GM12878 (cell line): ENCODE measurements around the gene LCN9. TPM values are rescaled to one million over a fixed set of nuclear protein-coding genes. Genes with fewer than 3 reads are reported as not detected.

Experiments used
- ATAC-seq: fragments of 200-7000 bp; cut with Tn5 transposase; 3 replicates; pipeline ENCODE4 v1.9.1; 2020; ENCODE audit warnings: mild to moderate bottlenecking, moderate library complexity
- BruUV-seq: library from RNA; stranded (reverse); fragments of 400-500 nt; replicated peaks from 2 replicates; lab custom pipeline; 2021; lab: Mats Ljungman, UMichigan
- CTCF ChIA-PET: fragments of 300-600 bp; sonication (Branson Sonifier 250); formaldehyde crosslinking; extraction: SDS; loops from one replicate; lab custom pipeline; 2021; ENCODE audit warnings: inconsistent platforms; lab: Yijun Ruan, JAX
- POLR2A ChIA-PET: fragments of 350-600 bp; formaldehyde crosslinking; extraction: SDS; loops from one replicate; lab custom pipeline; 2021; ENCODE audit warnings: inconsistent platforms; lab: Charles Lee
- RAD21 ChIA-PET: fragments of 300-600 bp; sonication (Branson Sonifier 250); formaldehyde crosslinking; loops from one replicate; lab custom pipeline; 2023; ENCODE audit warnings: antibody characterized with exemption; ENCODE audit not compliant: unreplicated experiment; lab: Charles Lee
- SMC1A ChIA-PET: fragments of 300-600 bp; sonication (Branson Sonifier 250); formaldehyde crosslinking; loops from one replicate; lab custom pipeline; 2023; ENCODE audit not compliant: unreplicated experiment, uncharacterized antibody; lab: Charles Lee
- DNase-seq: peaks from one replicate; pipeline ENCODE4 v3.0.0-alpha.2; 2011; ENCODE audit warnings: low read depth, low spot score
- FAIRE-seq: peaks from 3 replicates; lab custom pipeline; 2011; peaks lifted over from hg19 to GRCh38; lab: Jason Lieb, UNC
- H2AFZ ChIP-seq: 2 replicates; pipeline ENCODE4 v1.6.0; 2011; ENCODE audit warnings: low read depth, low read length, control low read depth; ENCODE audit not compliant: control insufficient read depth
- H3K27ac ChIP-seq: 2 replicates; pipeline ENCODE4 v1.5.1; 2011; ENCODE audit warnings: control low read depth; ENCODE audit not compliant: control insufficient read depth, insufficient read depth
- H3K27me3 ChIP-seq, 2 experiments: replicated peaks in 1 of 2; 2 replicates each; pipeline versions ENCODE4 v1.6.0 to v1.6.1; 2011; ENCODE audit warnings: low read length in 1 of 2; ENCODE audit not compliant: control insufficient read depth in 2 of 2, insufficient read depth in 2 of 2
- H3K36me3 ChIP-seq, 2 experiments: 2 replicates each; pipeline ENCODE4 v1.5.1; 2011; ENCODE audit warnings: low read length in 1 of 2; ENCODE audit not compliant: control insufficient read depth in 2 of 2, insufficient read depth in 2 of 2
- H3K4me1 ChIP-seq: 2 replicates; pipeline ENCODE4 v1.6.1; 2011; ENCODE audit warnings: mild to moderate bottlenecking, low read length, moderate library complexity, mixed read lengths; ENCODE audit not compliant: control insufficient read depth, insufficient read depth
- H3K4me2 ChIP-seq: 2 replicates; pipeline ENCODE4 v1.6.0; 2011; ENCODE audit warnings: control low read depth; ENCODE audit not compliant: control insufficient read depth, insufficient read depth
- H3K4me3 ChIP-seq: fragments of 200-600 bp; sonication (generic); 2 replicates; pipeline ENCODE4 v1.5.1; 2016
- H3K79me2 ChIP-seq: 2 replicates; pipeline ENCODE4 v1.6.0; 2011; ENCODE audit warnings: low read length; ENCODE audit not compliant: control insufficient read depth, insufficient read depth
- H3K9ac ChIP-seq: 2 replicates; pipeline ENCODE4 v1.8.0; 2011; ENCODE audit warnings: low read length, control low read depth, mixed read lengths; ENCODE audit not compliant: control insufficient read depth, insufficient read depth
- H3K9me3 ChIP-seq: replicated peaks from 3 replicates; pipeline ENCODE4 v1.5.1; 2011; ENCODE audit warnings: mild to moderate bottlenecking, low read length; ENCODE audit not compliant: control insufficient read depth, insufficient read depth
- H4K20me1 ChIP-seq: 2 replicates; pipeline ENCODE4 v1.6.0; 2011; ENCODE audit not compliant: control insufficient read depth, insufficient read depth
- CBFB ChIP-seq: IDR thresholded peaks from 2 replicates; pipeline ENCODE4 v1.6.1; 2016; ENCODE audit warnings: antibody characterized with exemption, low read depth
- CEBPB ChIP-seq, 2 experiments: fragments of 150-350 bp in 1 of 2; IDR thresholded peaks; 2 replicates each; pipeline ENCODE4 v1.6.1; 2012 to 2014; ENCODE audit warnings: low read depth in 2 of 2, low read length in 2 of 2, borderline replicate concordance in 1 of 2, inconsistent platforms in 1 of 2
- CHD4 ChIP-seq: fragments of 200-600 bp; sonication (generic); IDR thresholded peaks from 2 replicates; pipeline ENCODE4 v1.6.1; 2016; ENCODE audit warnings: mild to moderate bottlenecking
- HDGF ChIP-seq: fragments of 450-650 bp; IDR thresholded peaks from 2 replicates; pipeline ENCODE4 v1.6.1; 2016; ENCODE audit warnings: antibody characterized with exemption
- JUND ChIP-seq: IDR thresholded peaks from 2 replicates; pipeline ENCODE4 v1.6.1; 2012; ENCODE audit warnings: low read depth, mild to moderate bottlenecking, low read length, improper control_type of control experiment, moderate library complexity
- KAT2A ChIP-seq: conservative IDR thresholded peaks from 2 replicates; pipeline ENCODE4 v1.6.1; 2011; ENCODE audit warnings: low read depth, low read length; ENCODE audit not compliant: control insufficient read depth
- LARP7 ChIP-seq: fragments of 450-650 bp; IDR thresholded peaks from 2 replicates; pipeline ENCODE4 v1.6.1; 2017; ENCODE audit warnings: mild to moderate bottlenecking
- NFXL1 ChIP-seq: fragments of 450-650 bp; IDR thresholded peaks from 2 replicates; pipeline ENCODE4 v1.6.1; 2017; ENCODE audit warnings: antibody characterized with exemption, mild to moderate bottlenecking, borderline replicate concordance
- NR2F1 ChIP-seq: fragments of 450-650 bp; conservative IDR thresholded peaks from 2 replicates; pipeline ENCODE4 v1.6.1; 2017; ENCODE audit warnings: mild to moderate bottlenecking
- POLR2A ChIP-seq: IDR thresholded peaks from 2 replicates; pipeline ENCODE4 v1.6.1; 2011; ENCODE audit warnings: low read depth, mild to moderate bottlenecking, low read length
- RB1 ChIP-seq: fragments of 450-650 bp; formaldehyde crosslinking; IDR thresholded peaks from 2 replicates; pipeline ENCODE4 v1.6.1; 2017; ENCODE audit warnings: mild to moderate bottlenecking, borderline replicate concordance
- RFX5 ChIP-seq: IDR thresholded peaks from 2 replicates; pipeline ENCODE4 v1.6.1; 2011; ENCODE audit warnings: low read depth, low read length, improper control_type of control experiment
- SIX5 ChIP-seq: IDR thresholded peaks from 2 replicates; pipeline ENCODE4 v1.6.1; 2011; ENCODE audit warnings: mild to moderate bottlenecking, low read depth, low read length, moderate library complexity; ENCODE audit not compliant: severe bottlenecking
- SMC3 ChIP-seq: IDR thresholded peaks from 2 replicates; pipeline ENCODE4 v1.6.1; 2011; ENCODE audit warnings: low read length, improper control_type of control experiment, borderline replicate concordance
- STAT1 ChIP-seq: fragments of 450-650 bp; conservative IDR thresholded peaks from 2 replicates; pipeline ENCODE4 v1.6.1; 2014; ENCODE audit warnings: antibody characterized with exemption, mild to moderate bottlenecking
- ZNF274 ChIP-seq: IDR thresholded peaks from one replicate; pipeline ENCODE4 v1.8.0; 2011; ENCODE audit not compliant: insufficient read length, insufficient read depth
- WGBS: methylation state at CpG from one replicate; pipeline ENCODE4 v1.1.6; 2016; ENCODE audit warnings: low lambda C conversion rate; ENCODE audit not compliant: insufficient replicate concordance, insufficient coverage; ENCODE audit errors: missing lambda C conversion rate; 5-methylcytosine and 5-hydroxymethylcytosine counted together
- in situ Hi-C: fragments of 300-500 bp; cut with MboI; formaldehyde crosslinking; loops from 9 replicates; pipeline ENCODE4 v1.14.3; 2018; ENCODE audit warnings: mixed read lengths
- intact Hi-C: fragments of 100-400 bp; cut with micrococcal nuclease; formaldehyde crosslinking; loops from one replicate; pipeline ENCODE4 v1.14.2; 2022; ENCODE audit not compliant: unreplicated experiment
- polyA plus RNA-seq, 11 experiments: library from polyadenylated mRNA; depleted of rRNA in 4 of 11; unstranded in 6 of 11; stranded (reverse) in 5 of 11; fragments of >200 nt; fragmentation: Nextera tagmentation in 4 of 11; fragmentation: Illumina TruSeq in 1 of 11; extraction: Ambion mirVana in 4 of 11; extraction: Trizol in 1 of 11; gene quantifications; 1 replicate in 1 of 11; 2 replicates in 10 of 11; pipeline versions ENCODE4 v1.2.1 to v1.2.3, GENCODE V29; 2011 to 2016; ENCODE audit warnings: inconsistent platforms in 2 of 11, missing spikeins in 2 of 11, low read depth in 1 of 11
- total RNA-seq, 4 experiments: library from RNA; depleted of rRNA in 3 of 4; stranded (reverse); fragments of >200 nt in 3 of 4; fragmentation: Illumina TruSeq in 1 of 4; extraction: Trizol in 1 of 4; gene quantifications; 2 replicates each; pipeline versions ENCODE4 v1.2.1 to v1.2.3, GENCODE V29; 2013 to 2021
- TF ChIP-seq, protein P1 (sequence below): IDR thresholded peaks from 2 replicates; pipeline ENCODE4 v1.6.1; 2012; ENCODE audit warnings: low read depth, low read length, improper control_type of control experiment
- TF ChIP-seq, protein P2 (sequence below): IDR thresholded peaks from 2 replicates; pipeline ENCODE4 v1.6.1; 2012; ENCODE audit warnings: improper control_type of control experiment, low read depth, low read length; ENCODE audit not compliant: insufficient replicate concordance

Gene LCN9
- total and polyA plus RNA-seq, 10 of the 15 experiments (the other 5 are each of a cell fraction or from before 2014, with no cell fraction given): not detected

- ATAC-seq: no peak
- intact Hi-C loops: no loop called here
These were observed 38.8 kb upstream of the LCN9 start for GRCh38 chr9:135624282-135624681.

DNA sequence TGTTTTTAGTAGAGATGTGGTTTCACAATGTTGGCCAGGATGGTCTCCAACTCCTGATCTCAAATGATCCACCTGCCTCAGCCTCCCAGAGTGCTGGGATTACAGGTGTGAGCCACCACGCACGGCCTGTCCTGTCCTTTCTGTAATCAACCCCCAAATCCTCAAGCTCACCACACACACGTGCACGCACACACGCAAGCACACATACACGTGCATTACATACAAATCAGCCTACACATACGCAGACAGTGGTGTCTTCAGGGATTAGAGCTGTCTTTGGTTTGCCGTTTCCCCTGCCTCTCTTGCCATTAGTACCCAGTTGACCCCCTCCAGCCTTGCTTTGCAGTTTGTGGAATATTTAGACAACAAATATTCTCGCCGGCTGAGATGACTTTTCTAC is 30.3 kb upstream of the LCN9 start:
- no TSS peak for BruUV-seq
- Histone ChIP-seq H2AFZ (no peak overlapping the region), H3K4me1 (no peaks in the 10 kb centered on the region), H4K20me1 (no peaks in the 10 kb centered on the region), H3K79me2 (no peaks in the 10 kb centered on the region), H3K27me3 (no peaks in the 10 kb centered on the region), H3K27ac (no peak overlapping the region), H3K9ac (no peak overlapping the region), H3K9me3 (no peaks in the 10 kb centered on the region), H3K36me3 (no peaks in the 10 kb centered on the region), H3K4me2 (no peak overlapping the region), H3K4me3 (no peak overlapping the region)
- WGBS: 44% methylated on average over 10 of the region's 10 CpGs
- ATAC-seq: no peak
- no peak for DNase-seq
- in situ Hi-C loops (no loop called here), intact Hi-C loops (no loop called here)
- no peak for FAIRE-seq
- ChIA-PET SMC1A (no interaction called here), CTCF (no interaction called here), RAD21 (no interaction called here), POLR2A (no interaction called here)
- TF ChIP-seq NR2F1: no peak
- TF ChIP-seq HDGF: no peak
- TF ChIP-seq, protein P1, sequence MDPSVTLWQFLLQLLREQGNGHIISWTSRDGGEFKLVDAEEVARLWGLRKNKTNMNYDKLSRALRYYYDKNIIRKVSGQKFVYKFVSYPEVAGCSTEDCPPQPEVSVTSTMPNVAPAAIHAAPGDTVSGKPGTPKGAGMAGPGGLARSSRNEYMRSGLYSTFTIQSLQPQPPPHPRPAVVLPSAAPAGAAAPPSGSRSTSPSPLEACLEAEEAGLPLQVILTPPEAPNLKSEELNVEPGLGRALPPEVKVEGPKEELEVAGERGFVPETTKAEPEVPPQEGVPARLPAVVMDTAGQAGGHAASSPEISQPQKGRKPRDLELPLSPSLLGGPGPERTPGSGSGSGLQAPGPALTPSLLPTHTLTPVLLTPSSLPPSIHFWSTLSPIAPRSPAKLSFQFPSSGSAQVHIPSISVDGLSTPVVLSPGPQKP: no peak
- no peak for TF ChIP-seq SMC3
- TF ChIP-seq JUND: no peak
- TF ChIP-seq SIX5: no peak
- no peak for TF ChIP-seq CBFB
- no peak for TF ChIP-seq CHD4
- TF ChIP-seq, protein P2, sequence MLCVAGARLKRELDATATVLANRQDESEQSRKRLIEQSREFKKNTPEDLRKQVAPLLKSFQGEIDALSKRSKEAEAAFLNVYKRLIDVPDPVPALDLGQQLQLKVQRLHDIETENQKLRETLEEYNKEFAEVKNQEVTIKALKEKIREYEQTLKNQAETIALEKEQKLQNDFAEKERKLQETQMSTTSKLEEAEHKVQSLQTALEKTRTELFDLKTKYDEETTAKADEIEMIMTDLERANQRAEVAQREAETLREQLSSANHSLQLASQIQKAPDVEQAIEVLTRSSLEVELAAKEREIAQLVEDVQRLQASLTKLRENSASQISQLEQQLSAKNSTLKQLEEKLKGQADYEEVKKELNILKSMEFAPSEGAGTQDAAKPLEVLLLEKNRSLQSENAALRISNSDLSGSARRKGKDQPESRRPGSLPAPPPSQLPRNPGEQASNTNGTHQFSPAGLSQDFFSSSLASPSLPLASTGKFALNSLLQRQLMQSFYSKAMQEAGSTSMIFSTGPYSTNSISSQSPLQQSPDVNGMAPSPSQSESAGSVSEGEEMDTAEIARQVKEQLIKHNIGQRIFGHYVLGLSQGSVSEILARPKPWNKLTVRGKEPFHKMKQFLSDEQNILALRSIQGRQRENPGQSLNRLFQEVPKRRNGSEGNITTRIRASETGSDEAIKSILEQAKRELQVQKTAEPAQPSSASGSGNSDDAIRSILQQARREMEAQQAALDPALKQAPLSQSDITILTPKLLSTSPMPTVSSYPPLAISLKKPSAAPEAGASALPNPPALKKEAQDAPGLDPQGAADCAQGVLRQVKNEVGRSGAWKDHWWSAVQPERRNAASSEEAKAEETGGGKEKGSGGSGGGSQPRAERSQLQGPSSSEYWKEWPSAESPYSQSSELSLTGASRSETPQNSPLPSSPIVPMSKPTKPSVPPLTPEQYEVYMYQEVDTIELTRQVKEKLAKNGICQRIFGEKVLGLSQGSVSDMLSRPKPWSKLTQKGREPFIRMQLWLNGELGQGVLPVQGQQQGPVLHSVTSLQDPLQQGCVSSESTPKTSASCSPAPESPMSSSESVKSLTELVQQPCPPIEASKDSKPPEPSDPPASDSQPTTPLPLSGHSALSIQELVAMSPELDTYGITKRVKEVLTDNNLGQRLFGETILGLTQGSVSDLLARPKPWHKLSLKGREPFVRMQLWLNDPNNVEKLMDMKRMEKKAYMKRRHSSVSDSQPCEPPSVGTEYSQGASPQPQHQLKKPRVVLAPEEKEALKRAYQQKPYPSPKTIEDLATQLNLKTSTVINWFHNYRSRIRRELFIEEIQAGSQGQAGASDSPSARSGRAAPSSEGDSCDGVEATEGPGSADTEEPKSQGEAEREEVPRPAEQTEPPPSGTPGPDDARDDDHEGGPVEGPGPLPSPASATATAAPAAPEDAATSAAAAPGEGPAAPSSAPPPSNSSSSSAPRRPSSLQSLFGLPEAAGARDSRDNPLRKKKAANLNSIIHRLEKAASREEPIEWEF: no peak

More at GRCh38 chr9:135624282-135624681, 38.8 kb upstream of the LCN9 start:
- Histone ChIP-seq H3K9ac (no peak overlapping the region), H2AFZ (no peak overlapping the region), H3K9me3 (no peaks in the 10 kb centered on the region), H3K79me2 (no peaks in the 10 kb centered on the region), H3K4me1 (no peaks in the 10 kb centered on the region), H3K27ac (no peak overlapping the region), H3K4me3 (no peak overlapping the region), H3K27me3 (peaks cover 0 to 1% of the 10 kb centered on the region in 2 experiments; a peak in 1 of 4 replicates), H4K20me1 (no peaks in the 10 kb centered on the region), H3K4me2 (no peak overlapping the region), H3K36me3 (no peaks in the 10 kb centered on the region)
- TF ChIP-seq ZNF274 (no peak), POLR2A (no peak), SIX5 (no peak), STAT1 (no peak), NFXL1 (no peak), RFX5 (no peak), NR2F1 (no peak), RB1 (no peak), LARP7 (no peak), CEBPB (IDR thresholded peaks at IDR 0.05; ENCODE audit: borderline replicate concordance in 1 of 2, low read depth in 2 of 2, low read length in 2 of 2) (no peak), KAT2A (no peak)
- no peak for DNase-seq
- ChIA-PET POLR2A (no interaction called here), CTCF (interaction anchor here (0.6 kb wide), 1 partner anchor 21 kb away, joined by 4 read pairs; no protein-coding TSS in a partner anchor), RAD21 (no interaction called here), SMC1A (no interaction called here)
- no peak for FAIRE-seq
- BruUV-seq: no TSS peak
- WGBS: 45% methylated on average over 14 of the region's 14 CpGs
- in situ Hi-C loops: no loop called here
